HG03060 (cell line): Measurements from ENCODE around the gene DLG1.
"Not testable (repeated sequence)": the region's sequence is repeated elsewhere in the genome, so short reads cannot be mapped to it uniquely, and the experiment has no call there.

Experiments
- ATAC-seq: cut with Tn5 transposase; IDR thresholded peaks from one replicate; pipeline ENCODE4 v1.9.1; 2021; ENCODE audit warnings: low read depth, moderate number of reproducible peaks; ENCODE audit not compliant: unreplicated experiment

Gene DLG1

GRCh38 chr3:197292648-197293047 is 5.8 kb downstream of the DLG1 start:
- no peak for ATAC-seq

- ATAC-seq, result no peak
Observed at GRCh38 chr3:197292083-197292646, 6.2 kb downstream of the DLG1 start.

GRCh38 chr3:197289726-197290125 is 8.7 kb downstream of the DLG1 start:
- ATAC-seq, result no peak

GRCh38 chr3:197286678-197287077 is 11.7 kb downstream of the DLG1 start:
- ATAC-seq, result no peak

DNA sequence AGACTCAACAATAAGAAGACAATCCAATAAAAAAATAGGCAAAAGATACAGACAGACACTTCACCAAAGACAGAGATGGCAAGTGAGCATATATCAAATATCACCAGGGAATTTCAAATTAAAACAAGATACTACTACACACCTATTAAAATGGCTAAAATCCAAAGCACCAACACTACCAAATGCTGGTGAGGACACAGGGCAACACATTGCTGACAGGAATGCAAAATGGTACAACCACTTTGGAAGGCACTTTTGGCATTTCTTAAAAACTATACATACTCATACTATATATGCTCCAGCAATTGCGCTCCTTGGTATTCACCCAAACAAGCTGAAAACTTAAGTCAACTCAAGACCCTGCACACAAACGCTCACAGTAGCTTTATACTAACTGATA is 12.9 kb downstream of the DLG1 start:
- no peak for ATAC-seq

GRCh38 chr3:197283045-197283444 is 15.4 kb downstream of the DLG1 start:
- ATAC-seq, result no peak

DNA sequence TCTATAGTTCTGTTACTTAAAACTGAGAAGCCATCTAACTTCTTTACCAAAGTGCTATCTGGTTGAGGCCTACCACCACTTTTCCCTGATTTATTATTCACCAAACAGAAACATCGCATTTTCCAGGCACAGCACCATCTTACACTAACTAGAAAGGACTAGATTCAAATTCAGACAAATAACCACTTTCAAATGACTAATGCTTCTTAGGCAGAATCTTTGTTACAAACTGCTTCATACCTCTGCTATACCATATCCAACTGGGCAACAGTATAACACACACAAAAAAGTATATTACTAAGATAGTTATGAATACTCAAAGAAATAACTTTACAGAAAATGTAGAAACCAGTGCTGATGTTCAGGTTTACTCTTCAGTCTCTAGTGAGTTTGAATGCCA is 16.6 kb downstream of the DLG1 start:
- no peak for ATAC-seq

DNA sequence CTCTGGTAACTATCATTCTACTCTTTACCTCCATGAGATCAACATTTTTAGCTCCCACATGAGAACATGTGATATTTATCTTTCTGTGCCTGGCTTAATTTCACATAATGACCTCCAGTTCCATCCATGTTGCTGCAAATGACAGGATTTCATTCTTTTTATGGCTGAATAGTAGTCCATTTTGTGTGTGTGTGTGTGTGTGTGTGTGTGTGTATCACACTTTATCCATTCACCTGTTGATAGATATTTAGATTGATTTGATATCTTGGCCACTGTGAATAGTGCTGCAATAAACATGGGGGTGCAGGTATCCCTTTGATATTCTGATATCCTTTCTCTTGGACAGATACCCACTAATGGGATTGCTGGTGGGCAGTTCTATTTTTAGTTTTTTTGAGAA is 18.3 kb downstream of the DLG1 start:
- ATAC-seq, result no peak

DNA sequence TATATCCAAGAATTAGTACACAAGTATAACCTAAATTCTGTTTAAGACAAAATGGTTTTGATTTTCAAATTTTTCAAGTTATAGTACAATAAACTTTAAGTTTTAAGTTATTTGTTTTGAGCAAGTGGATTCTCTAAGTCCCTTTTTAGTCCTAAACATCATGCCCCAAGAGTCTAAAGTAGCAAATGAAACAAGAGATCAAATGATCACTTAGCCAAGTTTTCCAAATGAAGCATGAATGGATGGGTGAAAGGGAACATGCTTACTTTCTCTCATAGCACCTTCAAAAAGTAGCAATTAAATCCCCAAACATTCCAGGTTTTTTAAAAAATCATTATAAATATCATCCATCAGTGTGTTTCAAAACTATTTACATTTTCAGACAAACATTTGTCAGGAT is 19.5 kb downstream of the DLG1 start:
- ATAC-seq, result no peak

DNA sequence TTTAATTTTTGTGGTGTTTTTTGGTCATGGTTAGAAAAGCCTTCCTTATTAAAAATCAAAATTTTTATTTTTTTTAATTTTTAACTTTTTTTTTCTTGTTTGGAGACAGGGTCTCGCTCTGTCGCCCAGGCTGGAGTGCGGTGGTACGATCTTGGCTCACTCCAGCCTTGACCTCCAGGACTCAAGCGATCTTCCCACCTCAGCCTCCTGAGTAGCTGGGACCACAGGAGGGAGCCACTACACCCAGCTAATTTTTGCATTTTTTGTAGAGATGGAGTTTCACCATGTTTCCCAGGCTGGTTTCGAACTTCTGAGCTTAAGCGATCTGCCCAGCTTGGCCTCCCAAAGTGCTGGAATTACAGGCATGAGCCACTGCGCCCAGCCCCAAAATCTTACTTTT is 21.6 kb downstream of the DLG1 start:
- ATAC-seq, result not testable (repeated sequence)

GRCh38 chr3:197270558-197271317 is 27.7 kb downstream of the DLG1 start:
- no peak for ATAC-seq

- ATAC-seq, result no peak
Observed at GRCh38 chr3:197269024-197269423, 29.4 kb downstream of the DLG1 start.

GRCh38 chr3:197268294-197268693 is 30.1 kb downstream of the DLG1 start:
- ATAC-seq, result no peak

GRCh38 chr3:197266331-197266730 is 32.1 kb downstream of the DLG1 start:
- ATAC-seq, result no peak

DNA sequence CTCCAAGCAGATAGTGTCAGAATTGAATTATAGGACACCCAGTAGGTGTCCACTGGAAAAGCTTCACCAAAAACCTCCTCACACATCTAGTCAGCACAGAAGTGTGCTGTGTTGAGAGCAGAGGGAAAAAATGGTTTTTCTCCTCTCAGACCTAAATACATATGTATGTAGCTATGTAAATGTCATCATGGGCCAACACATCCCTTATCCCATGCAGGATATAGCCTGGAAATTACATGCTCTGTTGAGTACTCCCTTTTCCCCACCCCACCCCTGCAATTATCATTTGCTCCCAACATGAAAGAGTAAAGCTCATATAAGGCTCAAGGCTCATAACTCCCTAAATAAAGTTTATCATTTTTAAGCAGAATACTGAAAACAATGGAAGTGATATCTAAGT is 35.7 kb downstream of the DLG1 start:
- no peak for ATAC-seq

DNA sequence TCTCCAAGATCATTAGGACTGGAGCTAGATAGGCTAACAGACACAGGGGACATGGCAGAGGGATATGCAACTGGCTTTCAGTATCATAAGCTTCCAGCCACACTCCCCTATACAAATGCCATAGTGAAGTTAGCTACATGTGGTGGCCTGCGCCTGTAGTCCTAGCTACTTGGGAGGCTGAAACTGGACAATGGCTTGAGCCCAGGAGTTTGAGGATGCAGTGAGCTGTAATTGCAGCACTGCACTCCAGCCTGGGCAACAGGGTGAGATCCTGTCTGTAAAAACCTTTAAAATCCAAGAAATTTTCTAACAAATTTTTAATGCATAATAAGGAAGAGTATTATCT is 37.3 kb downstream of the DLG1 start:
- ATAC-seq, result no peak

GRCh38 chr3:197260491-197261163 is 37.8 kb downstream of the DLG1 start:
- no peak for ATAC-seq

DNA sequence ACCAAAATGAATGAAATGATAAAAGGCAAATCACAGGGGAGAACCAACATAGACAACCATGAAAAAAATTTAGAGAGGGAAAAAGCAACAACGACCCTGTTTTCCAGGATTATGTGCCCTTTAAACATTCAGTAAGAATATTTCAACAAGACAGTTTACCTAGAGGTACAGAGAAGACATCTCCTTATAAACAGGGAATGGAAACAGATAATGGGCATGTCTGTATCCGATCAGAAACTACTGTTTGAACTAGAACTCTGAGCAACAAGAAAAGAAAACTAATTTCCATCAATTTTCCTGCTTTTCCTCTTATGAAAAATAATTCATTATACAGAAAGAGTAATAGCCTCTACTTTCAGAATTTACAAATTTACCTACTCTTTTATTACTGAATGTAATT is 39.3 kb downstream of the DLG1 start:
- no peak for ATAC-seq

DNA sequence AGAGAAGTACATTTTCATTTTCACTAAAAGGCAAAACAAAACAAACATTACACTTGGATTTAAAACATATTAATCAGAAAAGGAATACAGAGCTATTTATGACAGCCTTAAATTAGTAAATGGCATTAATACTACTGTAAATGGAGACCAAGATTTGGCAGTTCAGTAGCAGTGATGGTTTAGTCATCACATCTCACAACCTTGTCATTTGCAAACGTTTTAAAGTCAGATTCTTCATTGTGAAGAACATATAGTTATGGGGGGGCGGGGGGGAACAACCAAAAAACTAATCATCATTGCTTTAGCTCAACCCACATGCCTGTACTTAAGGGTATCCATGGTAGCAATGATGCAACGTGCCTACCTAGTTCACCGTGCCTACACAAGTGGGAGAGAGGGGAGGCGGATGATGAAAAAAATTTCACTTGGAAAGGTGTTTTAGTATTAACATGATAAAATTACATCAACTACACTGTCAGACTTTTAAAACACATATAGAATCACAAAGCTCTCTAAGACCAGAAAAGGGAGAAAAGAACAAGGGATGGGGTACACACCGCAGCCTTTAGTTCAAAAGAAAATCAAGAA is 40.1 kb downstream of the DLG1 start:
- ATAC-seq, result no peak

DNA sequence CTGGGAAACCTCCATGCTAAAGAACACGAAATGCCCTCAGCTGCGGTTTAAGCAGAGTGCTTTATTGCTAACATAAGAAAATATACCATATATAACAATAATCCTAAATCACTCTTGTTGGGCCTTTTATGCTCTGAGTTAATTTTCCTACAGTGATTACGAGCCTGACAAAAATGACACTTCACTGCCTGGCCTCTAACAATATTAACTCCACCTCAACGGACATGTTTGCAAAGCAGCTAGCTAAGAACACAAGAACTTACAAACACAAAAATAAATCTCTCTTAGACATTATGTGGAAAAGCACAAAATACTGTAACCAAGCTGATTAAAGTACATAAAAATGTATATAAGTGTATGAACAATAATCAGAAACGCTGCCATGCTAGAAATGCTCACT is 40.7 kb downstream of the DLG1 start:
- no peak for ATAC-seq

DNA sequence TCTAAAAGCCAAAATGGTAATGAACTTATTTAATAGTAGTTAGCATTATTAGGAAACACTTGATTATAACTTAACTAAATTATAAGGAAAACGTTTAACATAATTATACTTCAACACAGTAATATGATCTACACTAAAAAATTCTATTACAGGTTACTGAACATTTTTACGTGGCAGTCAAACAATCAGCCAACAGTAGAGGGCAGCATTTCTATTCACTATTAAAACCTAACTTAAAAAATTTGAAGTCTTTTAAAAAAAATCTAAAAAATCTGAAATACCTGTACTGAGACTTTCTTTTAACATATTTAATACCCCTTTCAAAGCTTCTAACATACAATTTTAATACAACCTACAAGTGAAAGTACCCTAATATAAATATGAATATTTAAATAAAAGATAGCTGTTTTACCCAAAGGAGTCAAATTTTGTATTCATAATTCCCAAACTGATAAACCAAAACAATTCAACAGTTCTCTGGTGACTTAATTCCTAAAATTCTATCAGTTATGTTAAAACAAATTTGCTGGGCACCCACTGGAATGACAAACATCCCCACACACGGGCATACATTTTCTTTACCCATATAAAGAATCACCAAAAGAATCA is 41.5 kb downstream of the DLG1 start:
- ATAC-seq, result no peak
